CD14-positive monocyte (primary cell): ENCODE measurements around the gene METTL16. TPM values are rescaled to one million over a fixed set of nuclear protein-coding genes. Genes with fewer than 3 reads are reported as not detected.

Experiments used
- DNase-seq, 3 donors: peaks; one replicate each; pipeline ENCODE4 v3.0.0-alpha.2; 2011 to 2022
- H2AFZ ChIP-seq: 2 replicates; pipeline ENCODE4 v1.6.0; 2012; ENCODE audit warnings: mild to moderate bottlenecking, low read depth, low read length, inconsistent platforms; ENCODE audit not compliant: insufficient read depth, poor library complexity, severe bottlenecking
- H3K27ac ChIP-seq, 2 donors: 1 replicate in 1 of 2; 2 replicates in 1 of 2; pipeline ENCODE4 v1.5.1; 2012 to 2013; ENCODE audit warnings: low read length in 2 of 2, control low read depth in 1 of 2, inconsistent platforms in 1 of 2, low read depth in 1 of 2, mild to moderate bottlenecking in 1 of 2
- H3K27me3 ChIP-seq, 2 donors: one replicate each; pipeline versions ENCODE4 v1.6.0 to v1.6.1; 2011 to 2013; ENCODE audit warnings: low read length in 2 of 2; ENCODE audit not compliant: control insufficient read depth in 2 of 2, insufficient read depth in 2 of 2
- H3K36me3 ChIP-seq, 2 donors: replicated peaks in 1 of 2; 1 replicate in 1 of 2; 2 replicates in 1 of 2; pipeline versions ENCODE4 v1.5.1 to v1.6.1; 2012 to 2013; ENCODE audit warnings: low read length in 2 of 2, control low read depth in 1 of 2, inconsistent platforms in 1 of 2, mild to moderate bottlenecking in 1 of 2; ENCODE audit not compliant: insufficient read depth in 2 of 2, control insufficient read depth in 1 of 2
- H3K4me1 ChIP-seq, 2 donors: 1 replicate in 1 of 2; 2 replicates in 1 of 2; pipeline versions ENCODE4 v1.5.1 to v1.6.1; 2012 to 2013; ENCODE audit warnings: low read length in 2 of 2, control low read depth in 1 of 2, inconsistent platforms in 1 of 2, mild to moderate bottlenecking in 1 of 2, moderate library complexity in 1 of 2; ENCODE audit not compliant: insufficient read depth in 2 of 2, control insufficient read depth in 1 of 2
- H3K4me2 ChIP-seq: replicated peaks from 2 replicates; pipeline ENCODE3; 2012; ENCODE audit warnings: low read length, moderate library complexity, mild to moderate bottlenecking; ENCODE audit not compliant: poor library complexity, severe bottlenecking; ENCODE audit errors: extremely low read depth
- H3K4me3 ChIP-seq, 3 experiments: fragments of 200-600 bp in 1 of 3; sonication (generic) in 1 of 3; replicated peaks in 1 of 3; 1 replicate in 2 of 3; 2 replicates in 1 of 3; pipeline ENCODE4 v1.5.1; 2011 to 2013; ENCODE audit warnings: low read length in 3 of 3, mild to moderate bottlenecking in 3 of 3, control low read depth in 2 of 3, low read depth in 2 of 3, inconsistent platforms in 1 of 3, moderate library complexity in 1 of 3
- H3K79me2 ChIP-seq: 2 replicates; pipeline ENCODE4 v1.6.0; 2012; ENCODE audit warnings: mild to moderate bottlenecking, control low read depth, inconsistent platforms, low read length, moderate library complexity; ENCODE audit not compliant: insufficient read depth
- H3K9ac ChIP-seq: 2 replicates; pipeline ENCODE4 v1.6.0; 2017; ENCODE audit warnings: low read length, mild to moderate bottlenecking; ENCODE audit not compliant: insufficient read depth, poor library complexity, severe bottlenecking
- H3K9me3 ChIP-seq, 2 donors: replicated peaks in 1 of 2; 1 replicate in 1 of 2; 2 replicates in 1 of 2; pipeline versions ENCODE4 v1.5.1 to v1.6.1; 2012 to 2013; ENCODE audit warnings: low read length in 2 of 2, control low read depth in 1 of 2; ENCODE audit not compliant: control insufficient read depth in 1 of 2, insufficient read depth in 1 of 2
- H4K20me1 ChIP-seq: 2 replicates; pipeline ENCODE4 v1.6.0; 2012; ENCODE audit warnings: mild to moderate bottlenecking, low read length, control low read depth, moderate library complexity; ENCODE audit not compliant: insufficient read depth
- H3K27ac Mint-ChIP-seq, 7 donors: one replicate each; pipeline ENCODE4 v1.8.0; 2020; ENCODE audit warnings: mild to moderate bottlenecking in 7 of 7, mixed read lengths in 7 of 7, moderate library complexity in 6 of 7, inconsistent platforms in 2 of 7
- H3K27me3 Mint-ChIP-seq, 3 donors: one replicate each; pipeline ENCODE4 v1.8.0; 2021 to 2022; ENCODE audit warnings: low read depth in 3 of 3, mild to moderate bottlenecking in 3 of 3, mixed read lengths in 3 of 3, moderate library complexity in 3 of 3, inconsistent platforms in 1 of 3
- H3K36me3 Mint-ChIP-seq, 2 donors: one replicate each; pipeline ENCODE4 v1.8.0; 2020; ENCODE audit warnings: mixed read lengths in 2 of 2, inconsistent platforms in 1 of 2, mild to moderate bottlenecking in 1 of 2
- H3K4me1 Mint-ChIP-seq: one replicate; pipeline ENCODE4 v1.8.0; 2020; ENCODE audit warnings: mild to moderate bottlenecking, mixed read lengths
- H3K4me3 Mint-ChIP-seq, 2 donors: one replicate each; pipeline ENCODE4 v1.8.0; 2020; ENCODE audit warnings: mild to moderate bottlenecking in 2 of 2, mixed read lengths in 2 of 2, moderate library complexity in 1 of 2
- H3K9me3 Mint-ChIP-seq, 7 donors: one replicate each; pipeline ENCODE4 v1.8.0; 2020 to 2022; ENCODE audit warnings: mixed read lengths in 7 of 7, mild to moderate bottlenecking in 6 of 7, moderate library complexity in 6 of 7, inconsistent platforms in 2 of 7
- CTCF ChIP-seq: fragments of 200-600 bp; IDR thresholded peaks from one replicate; pipeline ENCODE4 v1.8.0; 2022; ENCODE audit warnings: antibody characterized with exemption, mild to moderate bottlenecking
- WGBS: methylation state at CpG from one replicate; pipeline ENCODE4 v1.1.5; 2013; ENCODE audit warnings: missing lambda C conversion rate; ENCODE audit not compliant: insufficient coverage; 5-methylcytosine and 5-hydroxymethylcytosine counted together
- intact Hi-C, 2 donors: fragments of 100-400 bp; cut with micrococcal nuclease; formaldehyde crosslinking; loops; one replicate each; pipeline versions ENCODE4 v1.15.0 to v1.15.1; 2023
- polyA plus RNA-seq, 3 donors: library from polyadenylated mRNA; depleted of rRNA in 1 of 3; unstranded in 2 of 3; stranded (reverse) in 1 of 3; fragments of 300-500 nt in 2 of 3; fragments of >200 nt in 1 of 3; fragmentation: Illumina TruSeq in 2 of 3; gene quantifications; 1 replicate in 2 of 3; 2 replicates in 1 of 3; pipeline ENCODE4 v1.2.3, GENCODE V29; 2012 to 2021

METTL16 gene
- polyA plus RNA-seq, 3 donors: 3.0 to 8.0 (median 4.7) TPM

GRCh38 chr17:2396192-2396567 is 115.5 kb downstream of the METTL16 start:
- H3K4me2 ChIP-seq: peak overlapping the region; percentile 97
- peaks cover 66% of the 10 kb centered on the region for H3K79me2 ChIP-seq
- H3K4me3 Mint-ChIP-seq: peak overlapping the region; percentile 88
- H3K9me3 Mint-ChIP-seq: peaks cover 0 to 5% (median 0%) of the 10 kb centered on the region in 7 donors
- H3K4me1 ChIP-seq: peaks cover 59 to 71% of the 10 kb centered on the region in 2 donors
- peak overlapping the region; percentile 21 to 98 (median 45) for H3K4me3 ChIP-seq
- H3K9ac ChIP-seq: peak overlapping the region; percentile 76
- DNase-seq: no peak
- no peak overlapping the region for H2AFZ ChIP-seq
- H3K27me3 Mint-ChIP-seq: peaks cover 0 to 4% (median 0%) of the 10 kb centered on the region in 3 donors
- H3K9me3 ChIP-seq: no peaks in the 10 kb centered on the region
- peaks cover 29 to 31% of the 10 kb centered on the region in 2 donors for H3K36me3 Mint-ChIP-seq
- H3K4me1 Mint-ChIP-seq: peaks cover 52% of the 10 kb centered on the region
- H3K27me3 ChIP-seq: no peaks in the 10 kb centered on the region
- intact Hi-C loops: loop anchor here in 1 of 2 donors (10.0 kb wide), 1 partner anchor 751 kb away; the partner anchor contains the start of genes RILP and SCARF1
- H3K36me3 ChIP-seq: no peaks in the 10 kb centered on the region
- WGBS: 84% methylated on average over 4 of the region's 7 CpGs
- peaks cover 29% of the 10 kb centered on the region for H4K20me1 ChIP-seq
- peak overlapping the region; percentile 98 to 100 (median 99) for H3K27ac Mint-ChIP-seq
- no peak for TF ChIP-seq CTCF
- peak overlapping the region; percentile 96 to 100 for H3K27ac ChIP-seq

DNA sequence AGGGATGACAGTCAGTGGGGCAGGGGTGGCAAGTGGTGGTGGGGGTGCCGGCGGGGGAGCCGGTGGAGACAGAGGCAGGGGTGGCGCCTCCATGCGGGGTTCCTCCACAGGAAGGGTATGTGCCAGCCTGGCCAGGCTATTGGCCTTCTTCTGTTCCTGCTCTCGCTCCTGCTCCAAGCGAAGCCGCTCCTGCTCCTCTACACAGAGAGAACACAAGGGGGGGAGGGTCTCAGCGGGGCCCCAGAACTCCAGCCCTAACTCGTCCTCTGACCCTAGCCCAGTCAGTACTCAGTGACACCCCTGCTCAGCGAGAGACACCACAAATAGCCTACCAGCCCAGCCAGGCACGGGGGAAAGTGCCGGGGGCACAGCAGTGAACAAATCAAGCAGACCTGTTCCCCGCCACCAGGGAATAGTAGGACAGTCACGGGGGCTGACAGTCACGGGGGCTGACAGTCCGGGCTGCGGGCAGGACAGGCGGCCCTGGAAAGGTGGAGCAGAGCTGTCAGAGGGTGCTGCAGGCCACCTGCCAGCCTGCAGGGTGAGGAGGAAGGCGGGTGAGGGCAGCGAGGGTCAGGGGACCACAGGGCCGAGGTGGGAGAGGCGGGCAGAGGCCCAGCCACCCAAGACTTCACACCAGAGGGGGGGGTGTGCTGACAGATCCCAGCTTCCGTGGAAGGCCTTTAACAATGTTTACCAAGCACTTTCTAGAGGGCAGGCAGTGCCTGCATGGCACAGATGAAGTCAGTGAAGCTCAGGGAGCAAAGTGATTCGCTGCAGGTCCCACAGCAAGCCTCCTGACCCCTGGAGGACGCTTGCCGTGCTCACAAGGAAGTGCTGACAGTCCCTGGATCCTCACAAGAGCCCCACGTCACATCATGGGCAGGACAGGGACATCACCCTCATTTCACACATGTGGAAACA is 116.2 kb downstream of the METTL16 start:
- peak; percentile 23 for TF ChIP-seq CTCF
- H3K36me3 ChIP-seq: peaks cover under 1 to 1% of the 10 kb centered on the region in 2 donors
- no peak overlapping the region for H2AFZ ChIP-seq
- peak overlapping the region; percentile 76 for H3K9ac ChIP-seq
- H3K79me2 ChIP-seq: peaks cover 69% of the 10 kb centered on the region
- Mint-ChIP-seq H3K4me3 (peak overlapping the region; percentile 88), H3K36me3 (peaks cover 32 to 35% of the 10 kb centered on the region in 2 donors), H3K27me3 (peaks cover 0 to 4% (median 0%) of the 10 kb centered on the region in 3 donors), H3K4me1 (peaks cover 57% of the 10 kb centered on the region), H3K9me3 (peaks cover 0 to 3% (median 0%) of the 10 kb centered on the region in 7 donors), H3K27ac (peak overlapping the region; percentile 98 to 100 (median 99))
- H3K27ac ChIP-seq: peak overlapping the region; percentile 96 to 100
- H3K27me3 ChIP-seq: no peaks in the 10 kb centered on the region
- WGBS: 85% methylated on average over 17 of the region's 28 CpGs
- H3K4me1 ChIP-seq: peaks cover 66 to 77% of the 10 kb centered on the region in 2 donors
- H3K9me3 ChIP-seq: no peaks in the 10 kb centered on the region
- H3K4me3 ChIP-seq: peak overlapping the region in 1 of 3 experiments; percentile 98
- DNase-seq: peak; percentile 58 to 86 (median 81)
- peaks cover 30% of the 10 kb centered on the region for H4K20me1 ChIP-seq
- H3K4me2 ChIP-seq: peak overlapping the region; percentile 97
- intact Hi-C loops: loop anchor here in 1 of 2 donors (10.0 kb wide), 1 partner anchor 751 kb away; the partner anchor contains the start of genes RILP and SCARF1
